HepG2 (cell line): ENCODE results near the gene NPTXR. TPM values are rescaled to one million over a fixed set of nuclear protein-coding genes. Genes with fewer than 3 reads are reported as not detected.

ENCODE experiments used
- ATAC-seq: fragments of 200-7000 bp; cut with Tn5 transposase; 3 replicates; pipeline ENCODE4 v1.9.1; 2020; ENCODE audit warnings: mild to moderate bottlenecking, moderate library complexity
- BruUV-seq: library from RNA; stranded (reverse); fragments of 400-500 nt; replicated peaks from 2 replicates; lab custom pipeline; 2021; lab: Mats Ljungman, UMichigan
- CTCF ChIA-PET: fragments of 300-600 bp; formaldehyde crosslinking; extraction: SDS; loops from one replicate; lab custom pipeline; 2021; ENCODE audit warnings: low total read pairs, inconsistent platforms, low intra/inter-chr PET ratio; lab: Yijun Ruan, JAX
- POLR2A ChIA-PET: fragments of 350-600 bp; sonication (Branson Sonifier 250); formaldehyde crosslinking; loops from one replicate; lab custom pipeline; 2020; ENCODE audit warnings: antibody characterized with exemption, inconsistent platforms; lab: Yijun Ruan, JAX
- DNase-seq: peaks from one replicate; pipeline ENCODE4 v3.0.0-alpha.2; 2015; ENCODE audit warnings: low spot score
- FAIRE-seq: peaks from 3 replicates; lab custom pipeline; 2011; peaks lifted over from hg19 to GRCh38; lab: Jason Lieb, UNC
- H2AFZ ChIP-seq: one replicate; pipeline ENCODE4 v1.6.1; 2011; ENCODE audit warnings: low read length, inconsistent platforms
- H3K27ac ChIP-seq: fragments of 300-600 bp; 3 replicates; pipeline ENCODE4 v1.8.0; 2011; ENCODE audit warnings: mixed run types, mild to moderate bottlenecking, mixed read lengths, low read length, inconsistent platforms; ENCODE audit not compliant: insufficient read depth; ENCODE audit errors: extremely low read length
- H3K27me3 ChIP-seq, 2 experiments: fragments of 200-600 bp in 1 of 2; 2 replicates in 1 of 2; 3 replicates in 1 of 2; pipeline versions ENCODE4 v1.6.0 to v1.8.0; 2011; ENCODE audit warnings: low read length in 2 of 2, mild to moderate bottlenecking in 2 of 2, moderate library complexity in 2 of 2, inconsistent platforms in 1 of 2; ENCODE audit not compliant: insufficient read depth in 2 of 2, control insufficient read depth in 1 of 2
- H3K36me3 ChIP-seq, 2 experiments: fragments of 200-600 bp in 1 of 2; replicated peaks in 1 of 2; 2 replicates in 1 of 2; 3 replicates in 1 of 2; pipeline versions ENCODE4 v1.5.1 to v1.8.0; 2011; ENCODE audit warnings: low read length in 2 of 2, inconsistent platforms in 1 of 2; ENCODE audit not compliant: insufficient read depth in 2 of 2, control insufficient read depth in 1 of 2
- H3K4me1 ChIP-seq: 2 replicates; pipeline ENCODE4 v1.5.1; 2012; ENCODE audit warnings: low read length, inconsistent platforms; ENCODE audit not compliant: insufficient read depth
- H3K4me2 ChIP-seq: 2 replicates; pipeline ENCODE4 v1.6.0; 2011; ENCODE audit warnings: low read depth, low read length, inconsistent platforms
- H3K4me3 ChIP-seq, 3 experiments: fragments of 200-600 bp in 1 of 3; sonication (generic), shearing (Covaris generic) in 1 of 3; replicated peaks in 1 of 3; 2 replicates each; pipeline ENCODE4 v1.5.1; 2011 to 2016; ENCODE audit warnings: low read length in 3 of 3, inconsistent platforms in 2 of 3, low read depth in 2 of 3, mild to moderate bottlenecking in 2 of 3, control low read depth in 1 of 3, mixed read lengths in 1 of 3; ENCODE audit not compliant: insufficient read depth in 1 of 3
- H3K79me2 ChIP-seq: one replicate; pipeline ENCODE4 v1.6.1; 2011; ENCODE audit warnings: low read length, inconsistent platforms; ENCODE audit not compliant: insufficient read depth
- H3K9ac ChIP-seq: 2 replicates; pipeline ENCODE4 v1.6.0; 2011; ENCODE audit warnings: mild to moderate bottlenecking, low read depth, low read length, inconsistent platforms; ENCODE audit not compliant: insufficient read depth
- H3K9me3 ChIP-seq: 2 replicates; pipeline ENCODE4 v1.5.1; 2012; ENCODE audit warnings: mild to moderate bottlenecking, low read length
- H4K20me1 ChIP-seq: 2 replicates; pipeline ENCODE4 v1.6.0; 2011; ENCODE audit warnings: inconsistent platforms, mild to moderate bottlenecking, low read length, moderate library complexity; ENCODE audit not compliant: insufficient read depth
- BRCA1 ChIP-seq: sonication (generic); formaldehyde crosslinking; IDR thresholded peaks from 2 replicates; pipeline ENCODE4 v1.4.0; 2020; ENCODE audit warnings: missing genetic modification reagents
- DR1 ChIP-seq: sonication (generic); formaldehyde crosslinking; IDR thresholded peaks from 2 replicates; pipeline ENCODE4 v1.8.0; 2021; ENCODE audit warnings: mild to moderate bottlenecking, missing genetic modification reagents, inconsistent platforms
- NAIF1 ChIP-seq: sonication (generic); formaldehyde crosslinking; IDR thresholded peaks from 2 replicates; pipeline ENCODE4 v1.5.0; 2020; ENCODE audit warnings: mild to moderate bottlenecking, missing genetic modification reagents, borderline replicate concordance
- WGBS: methylation state at CpG from one replicate; pipeline ENCODE4 v1.1.6; 2017; ENCODE audit warnings: low lambda C conversion rate; 5-methylcytosine and 5-hydroxymethylcytosine counted together
- in situ Hi-C: cut with HindIII; loops from 2 replicates; pipeline ENCODE4 v1.10.0; 2017; ENCODE audit warnings: low pct_unique_long_range_greater_than_20kb; ENCODE audit not compliant: extremely low pct_ligation_motif_present
- intact Hi-C: fragments of 100-400 bp; cut with micrococcal nuclease; formaldehyde crosslinking; loops from one replicate; pipeline ENCODE4 v1.10.0; 2022; ENCODE audit not compliant: unreplicated experiment
- polyA plus RNA-seq, 8 experiments: library from polyadenylated mRNA; depleted of rRNA in 3 of 8; stranded (reverse) in 7 of 8; unstranded in 1 of 8; fragments of >200 nt; fragmentation: Illumina TruSeq in 4 of 8; extraction: Trizol in 4 of 8; gene quantifications; 2 replicates each; pipeline versions ENCODE4 v1.2.1 to v1.2.3, GENCODE V29; 2011 to 2016; ENCODE audit warnings: low read depth in 4 of 8, missing spikeins in 1 of 8, mixed read lengths in 1 of 8; ENCODE audit not compliant: insufficient read depth in 1 of 8
- total RNA-seq, 5 experiments: library from RNA; depleted of rRNA; stranded (reverse); fragments of >200 nt; fragmentation: Illumina TruSeq; extraction: Trizol; gene quantifications; 2 replicates each; pipeline ENCODE4 v1.2.3, GENCODE V29; 2016; ENCODE audit warnings: low read depth in 1 of 5
- TF ChIP-seq, protein P1 (sequence below): IDR thresholded peaks from 2 replicates; pipeline ENCODE4 v1.6.1; 2012; ENCODE audit warnings: inconsistent platforms
- TF ChIP-seq, protein P2 (sequence below): sonication (generic); formaldehyde crosslinking; IDR thresholded peaks from 2 replicates; pipeline ENCODE4 v1.4.0; 2020; ENCODE audit warnings: mild to moderate bottlenecking, missing genetic modification reagents

NPTXR gene
- total and polyA plus RNA-seq, 2 of the 13 experiments (the other 11 are each of a cell fraction or from before 2014, with no cell fraction given) = 2.6 to 4.8 TPM

DNA sequence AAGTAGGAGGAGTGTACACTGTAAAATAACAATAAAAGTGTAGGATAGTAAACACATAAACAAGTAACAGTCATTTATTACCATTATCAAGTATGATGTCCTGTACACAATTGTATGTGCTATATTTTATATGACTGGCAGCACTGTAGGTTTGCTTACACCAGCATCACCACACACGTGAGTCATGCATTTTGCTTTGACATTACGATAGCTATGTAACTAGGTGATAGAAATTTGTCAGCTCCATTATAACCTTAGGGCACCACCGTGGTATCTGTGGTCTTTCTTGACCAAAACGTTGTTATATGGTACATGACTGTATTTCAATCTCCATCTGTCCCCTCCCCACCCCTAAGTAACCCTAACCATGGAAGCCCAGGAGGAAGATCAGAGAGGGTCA is 51.0 kb downstream of the NPTXR start:
- Histone ChIP-seq H3K4me1 (peaks cover 29% of the 10 kb centered on the region), H3K9me3 (no peaks in the 10 kb centered on the region), H2AFZ (no peak overlapping the region), H3K4me3 (peak overlapping the region in 2 of 3 experiments; percentile 78 to 95; a peak in 2 of 6 replicates), H4K20me1 (no peaks in the 10 kb centered on the region), H3K4me2 (peak overlapping the region; percentile 85), H3K36me3 (no peaks in the 10 kb centered on the region), H3K27me3 (peaks cover 0 to 4% of the 10 kb centered on the region in 2 experiments; a peak in 1 of 5 replicates), H3K79me2 (no peaks in the 10 kb centered on the region), H3K9ac (peak overlapping the region; percentile 77; the same call in 1 of the 2 replicates), H3K27ac (no peak overlapping the region)
- no peak for TF ChIP-seq NAIF1 (CRISPR knock-in tag)
- TF ChIP-seq DR1 (CRISPR knock-in tag) = no peak
- TF ChIP-seq, protein P1, sequence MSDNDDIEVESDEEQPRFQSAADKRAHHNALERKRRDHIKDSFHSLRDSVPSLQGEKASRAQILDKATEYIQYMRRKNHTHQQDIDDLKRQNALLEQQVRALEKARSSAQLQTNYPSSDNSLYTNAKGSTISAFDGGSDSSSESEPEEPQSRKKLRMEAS = no peak
- no peak for TF ChIP-seq BRCA1
- intact Hi-C loops (no loop called here), in situ Hi-C loops (no loop called here)
- WGBS = 72% methylated on average over 4 of the region's 4 CpGs
- POLR2A ChIA-PET = no interaction called here
- no peak for DNase-seq
- no peak for FAIRE-seq
- BruUV-seq = TSS peak; percentile 81
- ATAC-seq = no peak
- CTCF ChIA-PET = no interaction called here

DNA sequence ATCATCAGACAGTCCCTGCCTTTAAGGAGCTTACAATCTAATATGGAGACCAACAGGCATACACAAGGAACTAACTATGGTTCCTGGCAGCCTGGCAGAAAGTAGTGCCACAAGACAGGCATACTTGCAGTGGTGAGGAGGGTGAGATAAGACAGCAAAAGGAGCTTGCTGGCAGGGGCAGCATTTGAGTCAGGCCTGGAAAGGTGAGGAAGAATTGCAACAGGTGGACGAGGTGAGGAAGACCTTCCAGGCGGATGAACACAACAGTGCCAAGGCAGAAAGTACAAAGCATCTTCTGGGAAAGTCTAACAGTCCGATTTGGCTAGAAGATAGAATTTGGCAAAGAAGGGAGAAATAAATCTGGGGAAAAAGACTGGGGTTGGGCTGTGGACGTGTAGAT is 54.2 kb downstream of the NPTXR start:
- 73% methylated on average over 4 of the region's 4 CpGs for WGBS
- Histone ChIP-seq H3K27me3 (no peaks in the 10 kb centered on the region), H3K36me3 (no peaks in the 10 kb centered on the region), H3K79me2 (no peaks in the 10 kb centered on the region), H4K20me1 (no peaks in the 10 kb centered on the region), H3K9me3 (no peaks in the 10 kb centered on the region), H2AFZ (no peak overlapping the region), H3K4me1 (peaks cover 15% of the 10 kb centered on the region), H3K4me3 (no peak overlapping the region), H3K9ac (no peak overlapping the region), H3K27ac (no peak overlapping the region), H3K4me2 (no peak overlapping the region)
- TF ChIP-seq, protein P2, sequence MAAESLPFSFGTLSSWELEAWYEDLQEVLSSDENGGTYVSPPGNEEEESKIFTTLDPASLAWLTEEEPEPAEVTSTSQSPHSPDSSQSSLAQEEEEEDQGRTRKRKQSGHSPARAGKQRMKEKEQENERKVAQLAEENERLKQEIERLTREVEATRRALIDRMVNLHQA (CRISPR knock-in tag) = no peak
- in situ Hi-C loops = no loop called here
- FAIRE-seq = no peak
- CTCF ChIA-PET = no interaction called here
- POLR2A ChIA-PET = no interaction called here
- no peak for ATAC-seq
- no TSS peak for BruUV-seq
- no peak for DNase-seq
- intact Hi-C loops = no loop called here
